GM10266 (cell line): ENCODE results near the gene COL8A2.

Experiments used
- DNase-seq: peaks from one replicate; pipeline ENCODE4 v3.0.0; 2012; ENCODE audit errors: extremely low spot score
- TF ChIP-seq, protein P1 (sequence below): IDR thresholded peaks from 2 replicates; pipeline ENCODE4 v1.5.1; 2012; ENCODE audit warnings: mild to moderate bottlenecking, low read depth; ENCODE audit not compliant: control insufficient read depth, insufficient read depth; ENCODE audit errors: missing control alignments

Gene COL8A2

DNA sequence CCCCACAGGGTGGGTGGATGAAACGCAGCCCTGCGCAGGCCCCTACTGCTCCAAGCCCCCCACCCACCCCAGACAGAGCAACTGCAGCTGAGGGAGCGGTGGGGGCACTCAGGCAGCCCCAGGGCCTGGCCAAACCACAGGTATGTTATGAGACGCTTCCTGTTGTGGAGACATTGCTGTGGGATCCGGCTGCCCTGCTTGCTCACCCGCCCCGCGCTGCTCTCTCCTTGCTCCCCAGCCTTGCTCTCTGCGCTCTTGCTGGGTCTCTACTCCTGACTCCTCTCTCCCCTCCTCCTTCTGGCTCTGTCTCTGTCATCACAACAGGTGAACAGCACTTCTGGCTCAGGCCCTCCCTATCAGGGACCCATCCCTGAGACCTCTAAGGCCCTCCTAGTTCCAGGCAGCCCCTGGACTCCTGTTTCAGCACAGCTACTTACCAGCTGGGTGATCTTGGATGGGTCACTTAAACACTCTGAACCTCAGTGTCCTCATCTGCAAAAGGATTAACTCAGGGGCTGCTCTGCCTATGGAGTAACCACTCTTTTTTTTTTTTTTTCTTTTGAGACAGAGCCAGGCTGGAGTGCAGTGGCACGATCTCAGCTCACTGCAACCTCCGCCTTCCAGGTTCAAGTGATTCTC lies 15.9 kb downstream of the COL8A2 start:
- TF ChIP-seq, protein P1, sequence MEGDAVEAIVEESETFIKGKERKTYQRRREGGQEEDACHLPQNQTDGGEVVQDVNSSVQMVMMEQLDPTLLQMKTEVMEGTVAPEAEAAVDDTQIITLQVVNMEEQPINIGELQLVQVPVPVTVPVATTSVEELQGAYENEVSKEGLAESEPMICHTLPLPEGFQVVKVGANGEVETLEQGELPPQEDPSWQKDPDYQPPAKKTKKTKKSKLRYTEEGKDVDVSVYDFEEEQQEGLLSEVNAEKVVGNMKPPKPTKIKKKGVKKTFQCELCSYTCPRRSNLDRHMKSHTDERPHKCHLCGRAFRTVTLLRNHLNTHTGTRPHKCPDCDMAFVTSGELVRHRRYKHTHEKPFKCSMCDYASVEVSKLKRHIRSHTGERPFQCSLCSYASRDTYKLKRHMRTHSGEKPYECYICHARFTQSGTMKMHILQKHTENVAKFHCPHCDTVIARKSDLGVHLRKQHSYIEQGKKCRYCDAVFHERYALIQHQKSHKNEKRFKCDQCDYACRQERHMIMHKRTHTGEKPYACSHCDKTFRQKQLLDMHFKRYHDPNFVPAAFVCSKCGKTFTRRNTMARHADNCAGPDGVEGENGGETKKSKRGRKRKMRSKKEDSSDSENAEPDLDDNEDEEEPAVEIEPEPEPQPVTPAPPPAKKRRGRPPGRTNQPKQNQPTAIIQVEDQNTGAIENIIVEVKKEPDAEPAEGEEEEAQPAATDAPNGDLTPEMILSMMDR = no peak
- no peak for DNase-seq

DNA sequence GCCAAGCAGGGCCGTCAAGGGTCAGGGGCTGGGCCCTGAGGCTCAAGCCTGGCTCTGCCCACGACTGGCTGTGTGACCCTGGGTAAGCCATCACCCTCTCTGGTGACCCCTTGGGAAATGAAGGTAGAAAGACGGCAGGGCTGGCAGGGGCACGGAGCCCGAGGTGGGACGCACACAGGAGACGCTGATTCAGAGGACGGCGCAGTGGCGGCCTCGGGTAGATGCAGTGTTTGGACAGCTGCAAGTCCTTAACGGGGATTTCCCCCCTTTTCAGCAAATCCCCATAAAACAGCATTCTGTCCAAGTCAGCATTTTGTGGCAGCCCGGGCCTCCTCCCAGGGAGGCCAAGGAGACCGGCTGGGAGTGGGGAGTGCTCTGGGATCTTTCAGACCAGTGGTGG lies 16.7 kb downstream of the COL8A2 start:
- DNase-seq = no peak
- TF ChIP-seq, protein P1 = no peak

DNA sequence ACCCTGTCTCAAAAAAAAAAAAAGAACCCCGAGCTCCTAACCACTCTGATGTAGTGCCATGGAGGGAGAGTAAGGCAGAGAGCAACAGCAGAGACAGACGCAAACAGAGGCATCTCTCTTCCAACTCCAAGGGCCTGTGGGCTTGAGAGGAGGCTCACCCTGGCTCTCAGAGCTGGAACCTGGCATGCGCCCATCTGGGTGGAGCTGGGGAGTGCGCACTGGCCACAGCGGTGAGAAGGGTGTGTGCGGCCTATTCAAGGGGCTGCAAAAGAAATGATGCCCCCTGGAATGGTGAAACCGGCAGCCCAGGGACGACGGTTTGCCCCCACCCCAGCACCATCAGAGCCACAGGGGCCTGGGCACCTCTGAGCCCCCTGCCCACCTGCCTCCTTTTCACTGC lies 17.6 kb downstream of the COL8A2 start:
- no peak for DNase-seq
- TF ChIP-seq, protein P1 = no peak

DNA sequence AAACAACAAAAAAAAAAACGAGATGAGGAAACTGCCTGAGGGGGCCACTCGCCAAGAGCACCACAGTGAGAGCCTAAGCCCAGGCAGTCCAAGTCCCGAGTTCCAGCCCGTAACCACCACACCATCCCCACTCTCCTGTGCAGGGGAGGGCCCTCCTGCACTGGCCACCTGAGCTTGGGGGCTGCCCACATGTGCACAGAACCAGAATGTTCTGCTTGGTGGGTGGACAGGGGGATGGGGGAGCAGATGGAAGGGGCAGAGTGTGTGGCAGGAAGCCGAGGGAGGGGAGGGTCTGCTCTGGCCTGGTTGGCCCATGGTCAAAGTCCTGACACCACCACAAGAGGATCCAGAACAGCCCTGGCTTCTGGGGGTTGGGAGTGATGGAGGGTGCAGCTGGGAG lies 18.8 kb downstream of the COL8A2 start:
- DNase-seq = no peak
- TF ChIP-seq, protein P1 = no peak

DNA sequence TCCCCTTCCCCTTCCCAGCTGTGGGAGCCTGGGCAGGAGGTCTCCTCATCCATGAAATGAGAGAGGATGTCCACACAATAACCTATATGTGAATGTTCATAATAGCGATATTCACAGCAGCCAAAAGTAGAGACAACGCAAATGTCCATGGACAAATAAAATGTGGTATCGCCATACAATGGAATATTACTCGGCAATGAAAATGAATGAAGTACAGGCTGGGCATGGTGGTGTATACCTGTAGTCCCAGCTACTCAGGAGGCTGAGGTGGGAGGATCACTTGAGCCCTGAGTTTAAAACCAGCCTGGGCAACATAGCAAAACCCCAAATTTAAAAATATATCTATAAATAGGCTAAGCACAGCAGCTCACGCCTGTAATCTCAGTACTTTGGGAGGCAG lies 23.5 kb downstream of the COL8A2 start:
- DNase-seq = no peak
- TF ChIP-seq, protein P1 = no peak

DNA sequence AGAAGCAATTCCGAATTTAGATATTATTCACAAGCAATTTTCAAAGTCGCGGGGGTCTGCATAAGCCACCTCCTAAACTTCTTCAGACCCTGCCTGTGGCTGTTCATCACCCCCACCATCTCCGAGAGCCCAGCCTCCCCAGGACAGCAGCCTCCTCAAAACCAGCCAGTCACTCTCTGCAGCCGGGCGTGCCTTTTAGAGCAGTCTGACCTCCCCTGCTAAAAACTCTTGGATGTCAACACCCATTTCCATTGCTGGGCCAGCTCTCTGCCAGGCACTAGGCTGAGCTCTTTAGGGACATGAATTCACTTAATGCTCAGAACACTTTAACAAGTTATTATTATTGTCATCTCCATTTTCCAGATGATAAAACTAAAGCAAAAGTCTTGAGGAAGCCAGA lies 24.6 kb downstream of the COL8A2 start:
- TF ChIP-seq, protein P1 = no peak
- DNase-seq = no peak

DNA sequence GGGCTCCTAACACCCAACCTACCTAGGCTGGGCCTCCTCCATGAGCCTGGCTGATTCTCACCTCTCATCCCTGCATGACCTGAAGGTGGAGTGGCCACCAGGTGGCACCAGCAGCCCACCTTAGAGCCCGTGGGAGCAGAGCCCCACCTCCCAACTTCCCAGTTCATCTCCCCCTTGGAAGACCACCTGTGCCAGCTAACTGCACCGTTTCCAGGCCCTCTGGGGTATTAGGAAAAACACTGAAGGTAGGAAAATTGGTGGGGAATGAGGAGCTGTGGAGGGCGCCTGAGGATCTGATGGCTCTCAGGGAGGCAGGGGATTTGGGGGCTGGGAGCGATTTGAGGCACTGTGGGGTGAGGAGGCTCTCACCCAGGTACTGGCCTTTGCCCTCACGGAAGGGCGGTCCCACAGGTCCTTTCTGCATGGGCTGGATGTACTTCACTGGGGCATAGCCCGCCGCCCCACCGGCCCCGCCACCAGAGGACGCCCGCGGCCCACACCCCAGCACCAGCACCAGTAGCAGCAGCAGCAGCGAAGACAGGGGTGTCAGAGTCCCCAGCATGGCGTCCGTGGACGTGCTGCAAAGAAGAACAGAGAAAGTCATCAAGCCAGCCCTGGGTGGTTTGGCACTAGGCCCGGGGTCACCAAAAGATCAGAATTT lies 25.2 kb downstream of the COL8A2 start:
- TF ChIP-seq, protein P1 = peak; percentile 91
- DNase-seq = peak; percentile 90
